K562 (cell line): ENCODE measurements around the gene RDH13. TPM values are rescaled to one million over a fixed set of nuclear protein-coding genes. Genes with fewer than 3 reads are reported as not detected.
A peak's percentile ranks its signal among the peaks of the same experiment; 100 is the strongest.

Source experiments
- ATAC-seq: fragments of 200-7000 bp; cut with Tn5 transposase; 3 replicates; pipeline ENCODE4 v1.9.1; 2020; ENCODE audit warnings: moderate library complexity
- BruUV-seq: library from RNA; stranded (reverse); fragments of 400-500 nt; replicated peaks from 2 replicates; lab custom pipeline; 2021; lab: Mats Ljungman, UMichigan
- CTCF ChIA-PET: fragments of 300-600 bp; formaldehyde crosslinking; extraction: SDS; loops from one replicate; lab custom pipeline; 2021; ENCODE audit warnings: low intra/inter-chr PET ratio; lab: Yijun Ruan, JAX
- POLR2A ChIA-PET: fragments of 300-600, 350-650 bp; sonication (Branson Sonifier 250); formaldehyde crosslinking; extraction: SDS; loops from one replicate; lab custom pipeline; 2021; ENCODE audit warnings: antibody characterized with exemption, inconsistent platforms; lab: Yijun Ruan, JAX
- DNase-seq, 4 experiments: peaks; one replicate each; pipeline versions ENCODE4 v3.0.0 to v3.0.0-alpha.2; 2011 to 2018; ENCODE audit warnings: low spot score in 3 of 4, mixed read lengths in 3 of 4; ENCODE audit errors: extremely low read depth in 1 of 4
- FAIRE-seq: peaks from 2 replicates; lab custom pipeline; 2011; peaks lifted over from hg19 to GRCh38; lab: Jason Lieb, UNC
- H2AFZ ChIP-seq: 2 replicates; pipeline ENCODE4 v1.6.0; 2011; ENCODE audit warnings: low read depth, low read length, control low read depth, inconsistent platforms
- H3K27ac ChIP-seq: fragments of 200-600 bp; 3 replicates; pipeline ENCODE4 v1.8.0; 2011; ENCODE audit warnings: low read depth, mild to moderate bottlenecking, control low read depth, inconsistent platforms, low read length, moderate library complexity, mixed read lengths; ENCODE audit errors: extremely low read depth
- H3K27me3 ChIP-seq, 2 experiments: fragments of 300-600 bp in 1 of 2; 2 replicates in 1 of 2; 3 replicates in 1 of 2; pipeline versions ENCODE4 v1.6.0 to v1.8.0; 2011; ENCODE audit warnings: inconsistent platforms in 2 of 2, low read length in 2 of 2, mild to moderate bottlenecking in 1 of 2, mixed read lengths in 1 of 2, moderate library complexity in 1 of 2; ENCODE audit not compliant: control insufficient read depth in 2 of 2, insufficient read depth in 2 of 2
- H3K36me3 ChIP-seq: fragments of 300-600 bp; 3 replicates; pipeline ENCODE4 v1.8.0; 2011; ENCODE audit warnings: mild to moderate bottlenecking, low read length, inconsistent platforms; ENCODE audit not compliant: control insufficient read depth, insufficient read depth
- H3K4me1 ChIP-seq, 2 experiments: fragments of 200-600 bp in 1 of 2; replicated peaks in 1 of 2; 2 replicates in 1 of 2; 3 replicates in 1 of 2; pipeline versions ENCODE4 v1.5.1 to v1.8.0; 2011; ENCODE audit warnings: inconsistent platforms in 2 of 2, low read length in 2 of 2, mild to moderate bottlenecking in 1 of 2, mixed read lengths in 1 of 2, moderate library complexity in 1 of 2; ENCODE audit not compliant: control insufficient read depth in 2 of 2, insufficient read depth in 2 of 2
- H3K4me2 ChIP-seq: 2 replicates; pipeline ENCODE4 v1.6.1; 2011; ENCODE audit warnings: low read length, control low read depth, inconsistent platforms, mixed read lengths; ENCODE audit not compliant: insufficient read depth
- H3K4me3 ChIP-seq: fragments of 200-600 bp; sonication (generic), shearing (Covaris generic); 2 replicates; pipeline ENCODE4 v1.5.1; 2016; ENCODE audit warnings: control low read depth, inconsistent platforms
- H3K79me2 ChIP-seq: fragments of 200-600 bp; 3 replicates; pipeline ENCODE4 v1.8.0; 2011; ENCODE audit warnings: low read length, inconsistent platforms; ENCODE audit not compliant: control insufficient read depth, insufficient read depth
- H3K9ac ChIP-seq, 2 experiments: 2 replicates each; pipeline versions ENCODE4 v1.6.0 to v1.6.1; 2011; ENCODE audit warnings: low read depth in 2 of 2, low read length in 2 of 2, control low read depth in 1 of 2, inconsistent platforms in 1 of 2, mild to moderate bottlenecking in 1 of 2, mixed read lengths in 1 of 2; ENCODE audit not compliant: insufficient read depth in 1 of 2
- H3K9me1 ChIP-seq: one replicate; pipeline ENCODE4 v1.6.0; 2011; ENCODE audit warnings: inconsistent platforms, mild to moderate bottlenecking, low read length, moderate library complexity; ENCODE audit not compliant: control insufficient read depth, insufficient read depth
- H3K9me3 ChIP-seq: replicated peaks from 2 replicates; pipeline ENCODE4 v1.5.1; 2011; ENCODE audit warnings: low read depth, low read length, inconsistent platforms; ENCODE audit not compliant: control insufficient read depth, insufficient read depth
- H4K20me1 ChIP-seq: replicated peaks from 2 replicates; pipeline ENCODE4 v1.6.1; 2011; ENCODE audit warnings: low read length, inconsistent platforms, mixed read lengths; ENCODE audit not compliant: control insufficient read depth, insufficient read depth
- ETV5 ChIP-seq: sonication (generic); formaldehyde crosslinking; IDR thresholded peaks from 2 replicates; pipeline ENCODE4 v1.4.0; 2020; ENCODE audit warnings: low read depth, mild to moderate bottlenecking, missing genetic modification reagents
- POLR2G ChIP-seq: fragments of 200-400 bp; formaldehyde crosslinking; IDR thresholded peaks from 2 replicates; pipeline ENCODE4 v1.6.1; 2017; ENCODE audit warnings: low read depth, mild to moderate bottlenecking, antibody characterized with exemption, low read length, moderate library complexity
- WGBS: fragments of 100-300 bp; shearing (Covaris generic); methylation state at CpG from one replicate; pipeline ENCODE4 v1.1.6; 2016; ENCODE audit warnings: low coverage, mixed read lengths; ENCODE audit not compliant: insufficient coverage; ENCODE audit errors: missing lambda C conversion rate; 5-methylcytosine and 5-hydroxymethylcytosine counted together
- in situ Hi-C: fragments of 300-500 bp; cut with MboI; formaldehyde crosslinking; loops from 4 replicates; pipeline ENCODE4 v1.15.0; 2018; ENCODE audit warnings: inconsistent platforms, mixed read lengths
- intact Hi-C: fragments of 100-400 bp; cut with micrococcal nuclease; formaldehyde crosslinking; loops from 2 replicates; pipeline ENCODE4 v1.14.2; 2022
- polyA plus RNA-seq, 8 experiments: library from polyadenylated mRNA; depleted of rRNA in 4 of 8; stranded (reverse) in 5 of 8; unstranded in 3 of 8; fragments of >200 nt; fragmentation: Nextera tagmentation in 2 of 8; fragmentation: Illumina TruSeq in 1 of 8; extraction: Ambion mirVana in 2 of 8; extraction: Trizol in 1 of 8; gene quantifications; 2 replicates each; pipeline versions ENCODE4 v1.2.1 to v1.2.3, GENCODE V29; 2011 to 2014; ENCODE audit warnings: inconsistent platforms in 1 of 8, missing spikeins in 1 of 8
- total RNA-seq, 7 experiments: library from RNA; depleted of rRNA in 6 of 7; stranded (reverse); fragments of >200 nt in 6 of 7; fragmentation: Illumina TruSeq in 2 of 7; extraction: Trizol in 2 of 7; gene quantifications; 2 replicates each; pipeline versions ENCODE4 v1.2.1 to v1.2.3, GENCODE V29; 2011 to 2021; ENCODE audit warnings: low replicate concordance in 1 of 7

Gene RDH13
- total and polyA plus RNA-seq, 9 of the 15 experiments (the other 6 are each of a cell fraction or from before 2014, with no cell fraction given): 7.5 to 70.3 (median 39.5) TPM

- ChIA-PET POLR2A (interaction anchor here (0.6 to 0.8 kb wide), 3 partner anchors 12 to 236 kb away, joined by 3 read pairs; no protein-coding TSS in a partner anchor), CTCF (interaction anchor here (1.5 kb wide), 1 partner anchor 215 kb away, joined by 5 read pairs; no protein-coding TSS in a partner anchor)
- in situ Hi-C loops: no loop called here
- Histone ChIP-seq H4K20me1 (no peaks in the 10 kb centered on the region), H3K27me3 (no peaks in the 10 kb centered on the region), H3K9ac (no peak overlapping the region), H3K4me3 (no peak overlapping the region), H3K4me2 (no peak overlapping the region), H3K36me3 (peaks cover 70% of the 10 kb centered on the region), H3K79me2 (peaks cover 2% of the 10 kb centered on the region; the same call in 1 of the 3 replicates), H3K9me3 (no peaks in the 10 kb centered on the region), H3K27ac (no peak overlapping the region), H2AFZ (no peak overlapping the region), H3K9me1 (peaks cover 3% of the 10 kb centered on the region), H3K4me1 (peaks cover 0 to 48% of the 10 kb centered on the region in 2 experiments; a peak in 2 of 5 replicates)
- FAIRE-seq: no peak
- TF ChIP-seq ETV5 (CRISPR knock-in tag) (no peak), POLR2G (peak; percentile 0)
- DNase-seq: no peak
- ATAC-seq: no peak
- no TSS peak for BruUV-seq
- WGBS: 94% methylated on average over 18 of the region's 23 CpGs
- intact Hi-C loops: no loop called here
Observed at GRCh38 chr19:55097864-55098715, 35.1 kb upstream of the RDH13 start.
